GM21526 (cell line): Measurements from ENCODE around the gene IVNS1ABP.
"Not testable (repeated sequence)": the region's sequence is repeated elsewhere in the genome, so short reads cannot be mapped to it uniquely, and the experiment has no call there.

ENCODE experiments used
- ATAC-seq: cut with Tn5 transposase; IDR thresholded peaks from one replicate; pipeline ENCODE4 v1.9.1; 2021; ENCODE audit warnings: moderate library complexity; ENCODE audit not compliant: unreplicated experiment, low FRiP score

Gene IVNS1ABP

DNA sequence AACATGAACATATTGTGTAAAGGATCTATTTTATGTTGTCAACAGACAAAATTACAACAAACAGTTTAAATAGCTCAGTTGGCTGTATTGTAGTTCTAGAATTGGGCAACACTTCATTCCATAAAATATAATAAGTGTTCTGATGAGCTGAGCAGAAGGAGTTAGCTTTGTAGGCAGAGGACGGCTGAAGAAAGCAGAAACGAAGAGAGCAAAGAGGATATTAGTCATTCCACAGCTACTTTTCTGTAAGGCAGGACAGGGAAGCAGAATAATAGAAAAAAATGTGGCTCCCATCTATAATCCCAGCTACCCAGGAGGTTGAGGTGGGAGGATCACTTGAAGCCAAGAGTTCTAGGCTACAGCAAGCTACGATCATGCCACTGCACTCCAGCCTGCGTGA is 20.2 kb upstream of the IVNS1ABP start:
- no peak for ATAC-seq

DNA sequence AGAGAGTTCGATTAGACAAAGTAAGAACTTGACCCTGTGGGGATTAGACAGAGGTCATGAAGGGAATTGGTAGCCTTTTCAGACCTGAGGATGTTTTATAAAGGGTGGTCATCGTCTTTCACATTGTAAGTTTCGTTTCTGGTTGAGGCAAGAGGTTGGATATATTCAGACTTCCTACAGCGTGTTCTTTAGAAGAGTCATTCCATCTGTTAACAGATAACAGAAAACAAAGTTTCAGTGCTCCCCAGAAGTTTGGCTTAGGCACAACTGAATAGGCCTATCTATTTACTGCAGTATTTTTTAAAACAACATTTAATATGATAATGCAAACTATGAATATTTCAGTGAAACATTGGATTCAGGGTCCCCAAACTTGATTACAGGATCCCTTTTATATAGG is 17.1 kb upstream of the IVNS1ABP start:
- no peak for ATAC-seq

GRCh38 chr1:185328255-185328654 is 11.2 kb upstream of the IVNS1ABP start:
- ATAC-seq, result no peak

DNA sequence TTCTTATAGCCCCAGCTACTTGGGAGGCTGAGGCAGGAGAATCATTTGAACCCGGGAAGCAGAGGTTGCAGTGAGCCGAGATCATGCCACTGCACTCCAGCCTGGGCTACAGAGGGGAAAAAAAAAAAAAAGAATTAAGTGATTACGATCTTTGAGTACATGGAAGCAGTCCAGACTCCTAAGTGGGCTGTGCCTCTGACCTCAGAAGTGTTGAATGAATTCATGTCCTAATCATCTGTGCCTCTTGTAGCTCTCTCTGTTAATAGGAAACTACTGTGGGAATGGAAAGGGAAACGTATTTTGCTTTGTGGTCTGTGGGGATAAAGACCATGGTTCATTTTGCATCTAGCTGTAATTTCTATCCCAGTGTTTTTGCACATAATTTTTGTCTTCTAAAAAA is 8.4 kb upstream of the IVNS1ABP start:
- ATAC-seq, result no peak

DNA sequence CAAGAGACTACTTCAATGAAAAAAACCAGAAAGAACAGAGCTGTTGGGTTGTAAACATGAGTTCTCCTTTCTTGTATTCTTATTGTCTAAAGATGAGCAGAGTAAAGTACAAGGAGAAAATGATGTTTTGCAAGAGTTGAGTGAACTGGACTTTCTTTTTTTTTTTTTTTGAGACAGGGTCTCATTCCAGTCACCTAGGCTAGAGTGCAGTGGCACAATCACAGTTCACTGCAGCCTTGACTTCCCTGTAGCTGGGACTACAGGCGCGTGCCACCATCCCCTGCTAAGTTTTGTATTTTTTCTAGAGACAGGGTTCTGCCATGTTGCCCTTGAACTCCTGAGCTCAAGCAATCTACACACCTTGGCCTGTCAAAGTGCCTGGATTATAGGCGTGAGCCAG is 7.1 kb upstream of the IVNS1ABP start:
- ATAC-seq, result no peak

DNA sequence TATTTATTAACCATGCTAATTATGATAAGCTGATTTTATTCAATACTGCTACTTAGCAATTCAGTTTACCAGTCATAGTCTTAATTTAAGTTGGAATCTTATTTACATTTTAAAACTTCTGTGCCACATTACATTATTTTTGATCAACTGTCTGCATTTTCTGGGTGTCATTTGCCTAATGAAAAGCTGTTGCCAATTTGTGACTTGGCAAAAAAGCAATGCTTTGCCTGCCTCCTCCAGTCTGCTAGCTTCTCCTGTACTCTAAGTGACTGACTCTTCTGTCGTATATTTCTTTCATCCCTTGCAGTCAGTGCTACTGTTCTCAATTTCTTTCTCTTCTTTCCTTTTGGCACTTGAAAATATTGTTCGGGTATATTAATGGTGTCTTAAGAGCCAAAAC is 5.6 kb upstream of the IVNS1ABP start:
- no peak for ATAC-seq

DNA sequence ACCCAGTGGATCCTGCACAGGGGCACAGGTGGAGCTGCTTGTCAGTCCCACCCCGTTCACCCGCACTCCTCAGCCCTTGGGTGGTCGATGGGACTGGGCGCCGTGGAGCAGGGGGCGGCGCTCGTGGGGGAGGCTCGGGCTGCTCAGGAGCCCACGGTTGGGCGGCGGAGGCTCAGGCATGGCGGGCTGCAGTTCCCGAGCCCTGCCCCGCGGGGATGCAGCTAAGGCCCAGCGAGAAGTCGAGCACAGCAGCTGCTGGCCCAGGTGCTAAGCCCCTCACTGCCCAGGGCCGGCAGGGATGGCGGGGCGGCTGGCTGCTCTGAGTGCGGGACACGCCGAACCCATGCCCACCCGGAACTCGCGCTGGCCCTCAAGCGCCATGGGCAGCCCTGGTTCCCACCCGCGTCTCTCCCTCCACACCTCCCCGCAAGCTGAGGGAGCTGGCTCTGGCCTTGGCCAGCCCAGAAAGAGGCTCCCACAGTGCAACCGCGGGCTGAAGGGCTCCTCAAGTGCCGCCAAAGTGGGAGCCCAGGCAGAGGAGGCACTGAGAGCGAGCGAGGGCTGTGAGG is 4.7 kb upstream of the IVNS1ABP start:
- not testable (repeated sequence) for ATAC-seq

DNA sequence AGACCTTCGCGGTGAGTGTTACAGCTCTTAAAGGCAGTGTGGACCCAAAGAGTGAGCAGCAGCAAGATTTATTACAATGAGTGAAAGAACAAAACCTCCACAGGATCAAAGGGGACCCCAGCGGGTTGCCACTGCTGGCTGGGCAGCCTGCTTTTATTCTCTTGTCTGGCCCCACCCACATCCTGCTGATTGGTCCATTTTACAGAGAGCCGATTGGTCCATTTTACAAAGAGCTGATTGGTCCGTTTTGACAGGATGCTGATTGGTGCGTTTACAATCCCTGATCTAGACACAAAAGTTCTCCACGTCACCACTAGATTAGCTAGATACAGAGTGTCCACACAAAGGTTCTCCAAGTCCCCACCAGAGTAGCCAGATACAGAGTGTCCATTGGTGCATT is 4.1 kb upstream of the IVNS1ABP start:
- ATAC-seq, result not testable (repeated sequence)

GRCh38 chr1:185319139-185319475 is 2.1 kb upstream of the IVNS1ABP start:
- ATAC-seq, result no peak

DNA sequence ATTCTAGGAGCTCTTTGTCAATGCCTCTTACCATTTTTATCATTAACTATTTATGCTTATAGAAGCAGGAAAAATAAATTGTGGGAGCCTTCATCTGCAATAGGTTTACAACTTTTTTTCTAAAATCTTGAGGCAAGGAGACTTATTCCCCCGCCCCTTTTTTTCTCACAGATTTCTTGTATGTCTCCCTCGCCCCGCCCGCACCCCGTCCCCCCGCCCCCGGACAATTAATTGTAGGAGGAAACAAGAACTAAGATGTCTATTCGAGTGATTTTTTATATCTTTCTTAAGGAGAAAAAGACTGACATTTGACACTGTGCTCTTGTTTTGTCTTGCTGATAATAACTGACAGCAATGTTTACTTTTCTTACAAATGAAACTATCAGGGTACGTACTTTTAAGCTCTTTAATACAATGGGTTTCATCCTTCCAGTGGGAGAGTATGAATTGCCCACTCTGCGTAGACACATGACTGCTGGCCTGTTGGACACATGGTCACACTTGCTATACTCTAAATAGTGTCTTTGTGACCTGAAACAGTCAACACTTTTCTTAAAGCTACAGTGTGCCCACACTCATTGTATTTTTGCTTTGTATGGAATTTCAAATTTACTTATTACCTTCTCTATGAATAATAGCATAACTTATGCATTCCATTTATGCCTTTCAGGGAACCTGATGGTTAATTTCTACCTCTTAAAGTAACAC is 1.5 kb upstream of the IVNS1ABP start:
- ATAC-seq, result no peak

DNA sequence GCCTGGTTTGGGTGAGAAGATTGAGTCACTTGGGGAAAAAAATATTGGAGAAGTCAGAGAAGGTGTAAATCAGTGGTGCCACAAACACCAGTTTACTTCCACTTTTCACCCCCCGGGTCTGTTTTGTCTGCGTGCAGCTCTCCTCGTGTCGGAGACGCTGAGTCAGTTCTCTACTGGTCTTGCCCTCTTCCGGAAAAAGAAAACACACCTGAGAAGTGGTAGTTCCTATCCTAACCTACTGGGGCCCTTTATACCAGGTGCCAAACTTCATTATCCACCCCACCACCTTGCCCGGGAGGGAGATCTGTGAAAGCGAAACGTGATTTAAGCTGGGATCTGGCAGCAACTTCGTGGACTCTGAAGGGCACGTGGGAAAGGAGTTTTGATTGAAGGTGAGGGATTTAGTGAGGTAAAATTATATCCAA is 855 bp upstream of the IVNS1ABP start:
- ATAC-seq, result peak; percentile 42

DNA sequence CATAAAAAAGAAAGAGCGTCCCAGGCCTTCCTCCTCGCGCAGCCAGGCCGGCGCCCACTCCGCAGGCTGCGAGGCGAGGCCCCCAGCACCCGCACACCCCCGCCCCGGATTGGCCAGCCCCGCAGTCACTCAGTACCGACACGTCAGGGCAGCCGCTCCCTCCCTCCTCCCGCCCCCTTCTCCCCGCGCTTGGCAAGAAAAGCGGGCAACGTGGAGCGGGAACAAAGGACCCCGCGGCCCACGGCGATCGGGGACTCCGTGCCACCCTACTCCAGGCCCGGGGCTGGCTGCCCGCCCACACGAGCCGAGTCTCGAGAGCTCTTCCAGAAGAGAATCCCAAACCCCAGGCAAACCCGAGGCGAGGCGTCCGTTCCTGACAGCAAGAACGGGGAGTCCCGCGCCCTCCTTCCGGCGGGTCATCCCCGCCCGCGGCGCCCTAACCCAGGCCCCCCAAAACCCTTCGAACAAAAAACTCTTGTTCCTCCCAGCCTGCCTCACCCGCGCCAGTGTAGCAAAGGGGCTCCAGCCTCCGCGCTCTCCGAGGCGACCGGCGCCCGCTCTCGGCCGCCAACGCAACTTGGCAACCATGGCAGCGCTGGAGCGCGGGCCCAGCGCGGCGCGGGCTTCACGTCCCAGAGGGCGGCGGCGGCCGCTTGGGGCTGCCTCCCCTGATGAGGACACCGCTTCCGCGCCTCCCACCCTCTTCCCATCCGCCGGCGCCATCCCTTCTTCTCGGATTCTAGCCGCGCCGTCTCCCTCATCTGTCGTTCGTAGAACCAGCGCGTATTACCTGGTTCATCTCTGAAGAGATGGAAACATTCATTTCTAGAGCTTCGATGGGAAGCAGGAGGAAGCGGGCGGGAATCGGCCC is 645 bp downstream of the IVNS1ABP start:
- ATAC-seq, result peak; percentile 54

DNA sequence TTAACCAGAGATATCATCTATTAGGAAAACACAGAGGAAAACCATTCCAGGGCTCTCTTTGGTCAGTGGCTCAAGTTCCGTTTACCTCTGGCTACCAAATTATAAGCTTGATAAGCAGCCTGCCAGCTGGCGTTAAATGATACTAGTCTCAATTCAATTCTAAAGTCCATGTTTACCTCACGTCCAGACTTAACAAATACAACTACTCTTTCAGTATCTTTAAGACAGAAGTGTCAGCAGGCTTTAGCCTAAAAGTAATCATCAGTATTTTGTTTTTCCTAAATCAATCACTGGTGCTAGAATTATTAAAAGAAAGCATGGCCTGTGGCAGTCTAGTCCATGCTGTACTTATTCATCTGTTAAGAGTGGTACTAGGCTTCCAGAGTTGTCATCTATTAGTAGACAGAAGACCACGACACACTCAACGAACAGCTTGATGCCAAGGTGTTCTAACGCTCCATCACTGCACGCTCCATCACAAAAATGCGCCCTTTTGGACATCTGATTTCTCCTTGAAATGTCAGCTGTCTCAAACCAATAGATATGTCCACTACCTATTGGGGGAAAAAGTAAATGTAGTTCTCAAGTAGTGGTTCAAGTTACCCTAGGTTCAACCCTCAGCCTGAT is 1.5 kb downstream of the IVNS1ABP start:
- peak; percentile 0 for ATAC-seq

DNA sequence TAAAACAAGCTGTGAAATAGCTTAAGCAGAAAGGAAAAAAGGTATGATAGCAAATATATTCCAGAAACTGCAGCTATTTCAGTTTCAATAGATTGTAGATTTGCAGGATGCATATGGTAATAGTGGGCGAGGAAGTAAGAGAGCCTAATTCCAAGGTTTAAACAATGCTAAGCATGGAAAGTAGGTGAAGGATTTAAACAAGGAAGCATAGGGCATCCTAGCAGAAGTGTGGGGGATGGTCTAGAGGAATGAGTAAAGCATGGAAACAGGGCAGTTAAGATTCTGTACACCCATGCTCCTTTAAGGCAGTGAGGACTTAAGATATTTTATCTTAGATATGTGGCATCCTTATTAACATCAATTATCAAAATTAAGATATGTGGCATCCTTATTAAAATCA is 2.6 kb downstream of the IVNS1ABP start:
- ATAC-seq, result no peak

GRCh38 chr1:185312361-185313138 is 4.5 kb downstream of the IVNS1ABP start:
- no peak for ATAC-seq

- no peak for ATAC-seq
Observed at GRCh38 chr1:185311589-185312225, 5.3 kb downstream of the IVNS1ABP start.

- no peak for ATAC-seq
Observed at GRCh38 chr1:185309566-185309965, 7.5 kb downstream of the IVNS1ABP start.

DNA sequence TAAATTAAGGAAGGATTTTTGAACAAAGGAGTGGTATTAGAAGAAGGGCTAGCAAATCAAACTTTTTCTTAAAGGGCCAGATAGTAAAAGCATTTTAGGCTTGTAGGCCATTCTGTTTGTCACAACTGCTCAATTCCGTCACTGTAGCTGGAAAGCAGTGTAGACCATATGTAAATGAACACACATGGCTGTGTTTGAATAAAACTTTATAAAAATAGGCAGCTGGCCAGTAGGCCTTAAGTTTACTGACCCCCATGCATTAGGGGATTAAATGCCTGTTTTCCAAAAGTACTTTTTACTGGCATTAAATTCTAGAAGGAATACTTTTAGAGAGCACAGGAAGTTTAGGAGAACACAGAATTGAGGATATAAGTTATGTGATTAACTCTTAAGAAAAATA is 8.9 kb downstream of the IVNS1ABP start:
- ATAC-seq, result no peak

GRCh38 chr1:185305419-185305818 is 11.6 kb downstream of the IVNS1ABP start:
- ATAC-seq, result no peak

GRCh38 chr1:185300152-185300551 is 16.9 kb downstream of the IVNS1ABP start:
- no peak for ATAC-seq
